GM18505 (cell line): Measurements from ENCODE around the gene SLC25A1.

Experiments
- ATAC-seq: cut with Tn5 transposase; IDR thresholded peaks from one replicate; pipeline ENCODE4 v1.9.1; 2021; ENCODE audit not compliant: unreplicated experiment
- POLR2A ChIP-seq: IDR thresholded peaks from 4 replicates; pipeline ENCODE4 v1.6.1; 2011; ENCODE audit warnings: borderline replicate concordance; ENCODE audit not compliant: insufficient read depth, insufficient read length; ENCODE audit errors: extremely low read depth

SLC25A1 gene

DNA sequence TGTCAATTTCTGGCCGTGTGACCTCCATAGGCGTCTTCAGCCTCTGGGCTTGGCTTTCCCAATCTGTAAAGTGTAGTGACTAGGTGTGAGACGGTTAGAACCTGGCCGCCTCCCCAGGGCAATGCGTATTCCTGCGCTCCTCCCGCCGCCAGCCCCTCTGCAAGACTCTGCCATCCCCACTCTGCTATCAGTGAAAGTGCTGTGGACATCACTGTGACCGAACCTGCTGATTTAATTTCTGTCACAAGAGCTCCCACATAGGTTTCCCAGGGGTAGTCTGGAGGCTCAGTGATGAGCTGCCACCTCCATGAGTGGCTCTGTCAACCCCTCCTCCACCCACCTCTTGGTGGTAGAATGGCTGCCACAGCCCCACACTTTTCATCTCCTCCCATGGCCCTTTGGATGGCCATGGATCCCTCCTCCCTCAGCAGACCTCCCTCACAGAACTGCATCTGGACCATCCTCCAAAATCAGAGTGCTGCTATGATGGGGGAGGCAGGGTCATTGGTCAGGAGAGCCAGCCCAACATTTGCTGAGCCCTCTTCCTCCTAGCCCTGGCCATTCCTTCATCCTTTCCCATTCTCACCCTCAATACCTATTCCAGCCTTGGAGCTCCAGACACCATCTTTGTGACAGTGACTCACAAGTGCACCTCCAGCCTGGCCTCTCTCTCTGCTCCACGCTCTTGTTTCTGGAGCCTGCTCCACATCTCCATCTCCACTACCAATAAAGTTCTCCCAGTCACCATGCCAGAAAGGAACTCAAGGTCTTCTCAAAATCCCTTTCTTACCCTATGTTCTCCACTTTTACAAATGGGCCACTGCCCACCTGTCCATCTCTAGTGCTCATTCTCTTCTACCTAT, 27.0 kb downstream of the SLC25A1 start:
- no peak for ATAC-seq
- TF ChIP-seq POLR2A: no peak

GRCh38 chr22:19150482-19151328, 27.8 kb downstream of the SLC25A1 start:
- TF ChIP-seq POLR2A: no peak
- no peak for ATAC-seq

- no peak for TF ChIP-seq POLR2A
- ATAC-seq: no peak
Measured at GRCh38 chr22:19149991-19150390, 28.5 kb downstream of the SLC25A1 start, which contains the start of gene GSC2. Gene GSC2 (minus strand): TSS chr22:19150292. CDS start chr22:19150283, 9 bp downstream.

- no peak for TF ChIP-seq POLR2A
- no peak for ATAC-seq
Measured at GRCh38 chr22:19149047-19149883, 29.3 kb downstream of the SLC25A1 start.

GRCh38 chr22:19148417-19149046, 30.0 kb downstream of the SLC25A1 start:
- TF ChIP-seq POLR2A: no peak
- ATAC-seq: no peak

- no peak for TF ChIP-seq POLR2A
- no peak for ATAC-seq
Measured at GRCh38 chr22:19147195-19147780, 31.2 kb downstream of the SLC25A1 start.

GRCh38 chr22:19146215-19146968, 32.1 kb downstream of the SLC25A1 start:
- no peak for TF ChIP-seq POLR2A
- no peak for ATAC-seq

GRCh38 chr22:19143967-19144400, 34.6 kb downstream of the SLC25A1 start:
- no peak for TF ChIP-seq POLR2A
- no peak for ATAC-seq

DNA sequence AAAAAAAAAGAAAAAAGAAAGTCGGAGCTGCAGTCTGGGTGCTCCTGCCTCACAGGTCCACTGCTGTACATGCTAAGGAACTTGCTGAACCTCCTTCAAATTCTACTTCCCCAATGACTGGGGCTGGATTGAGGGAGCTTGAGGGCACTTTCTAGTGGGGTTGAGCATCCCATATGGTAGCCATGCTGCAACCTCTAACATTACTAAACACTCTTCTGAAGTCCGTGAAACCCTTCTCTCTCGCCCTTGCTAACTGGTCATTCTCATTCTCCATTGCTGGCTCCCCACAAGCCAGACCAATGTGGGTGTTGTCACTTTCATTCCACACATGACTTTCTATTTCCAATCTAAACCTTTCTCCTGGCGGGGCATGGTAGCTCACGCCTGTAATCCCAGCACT, 35.3 kb downstream of the SLC25A1 start:
- no peak for ATAC-seq
- no peak for TF ChIP-seq POLR2A

DNA sequence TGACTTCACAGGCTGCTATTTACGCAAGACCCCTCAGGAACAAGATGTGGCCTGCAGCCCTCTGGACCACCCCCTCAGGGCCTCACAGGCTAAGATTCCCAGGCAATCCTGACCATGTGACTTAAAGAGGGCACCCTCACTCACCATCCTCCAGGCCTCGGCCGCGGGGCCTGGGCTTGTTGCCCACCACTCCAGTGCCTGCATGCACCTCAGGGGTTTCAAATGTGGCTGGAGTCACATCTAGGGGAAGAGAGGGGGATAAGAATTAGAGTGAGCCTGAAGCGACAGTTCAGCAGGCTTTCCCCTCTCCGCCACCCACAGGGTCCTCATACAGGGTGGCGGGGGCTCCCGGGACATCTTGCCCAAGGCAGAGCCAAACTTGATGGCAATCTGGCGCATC, 36.1 kb downstream of the SLC25A1 start:
- no peak for TF ChIP-seq POLR2A
- ATAC-seq: no peak

DNA sequence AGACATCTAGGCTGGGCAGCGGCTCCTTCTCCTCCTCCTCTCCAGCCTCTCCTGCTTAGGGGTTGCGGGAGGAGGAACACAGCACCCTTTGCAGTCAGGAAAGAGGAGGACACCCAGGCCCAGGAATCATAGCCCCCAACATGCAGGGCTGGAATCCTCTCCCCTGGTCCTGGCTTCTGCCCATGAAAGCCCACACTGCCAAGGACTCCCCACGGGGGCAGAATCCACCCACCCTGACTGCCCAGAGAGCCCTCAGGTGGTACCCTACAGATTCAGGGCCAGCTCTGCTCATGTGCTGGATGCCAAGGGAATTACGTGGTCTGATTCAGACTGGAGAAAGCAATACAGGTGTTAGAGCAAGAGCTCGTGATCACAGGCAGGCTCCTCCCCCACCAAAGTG, 38.6 kb downstream of the SLC25A1 start:
- TF ChIP-seq POLR2A: no peak
- ATAC-seq: no peak

DNA sequence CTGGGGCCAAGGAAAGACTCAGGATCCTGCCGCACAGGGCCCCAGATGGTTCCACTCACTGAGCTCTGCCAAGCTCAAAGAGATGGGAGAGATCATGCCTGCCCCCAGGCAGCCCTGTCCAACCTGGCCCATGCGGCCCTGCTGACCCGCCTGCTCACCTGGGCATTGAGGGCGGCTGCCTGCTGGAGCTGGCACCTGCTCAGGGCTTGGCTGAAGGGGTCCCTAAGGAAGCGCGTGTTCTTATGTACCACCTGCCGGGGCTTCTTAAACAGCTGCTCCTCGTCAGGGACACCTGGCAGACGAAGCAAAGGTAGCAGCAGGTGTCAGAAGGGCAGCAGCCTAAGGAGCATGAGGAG, 39.6 kb downstream of the SLC25A1 start:
- no peak for ATAC-seq
- TF ChIP-seq POLR2A: no peak

GRCh38 chr22:19138217-19139000, 40.1 kb downstream of the SLC25A1 start:
- no peak for TF ChIP-seq POLR2A
- ATAC-seq: no peak
